Cortex of kidney (tissue), 1 donor: ENCODE data around the gene GPALPP1.
"Not testable (repeated sequence)": the region's sequence is repeated elsewhere in the genome, so short reads cannot be mapped to it uniquely, and the experiment has no call there.

Experiments
- DNase-seq: peaks from one replicate; lab custom pipeline; 2025; lab: John Stamatoyannopoulos, UW

Gene GPALPP1, protein sequence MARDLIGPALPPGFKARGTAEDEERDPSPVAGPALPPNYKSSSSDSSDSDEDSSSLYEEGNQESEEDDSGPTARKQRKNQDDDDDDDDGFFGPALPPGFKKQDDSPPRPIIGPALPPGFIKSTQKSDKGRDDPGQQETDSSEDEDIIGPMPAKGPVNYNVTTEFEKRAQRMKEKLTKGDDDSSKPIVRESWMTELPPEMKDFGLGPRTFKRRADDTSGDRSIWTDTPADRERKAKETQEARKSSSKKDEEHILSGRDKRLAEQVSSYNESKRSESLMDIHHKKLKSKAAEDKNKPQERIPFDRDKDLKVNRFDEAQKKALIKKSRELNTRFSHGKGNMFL

DNA sequence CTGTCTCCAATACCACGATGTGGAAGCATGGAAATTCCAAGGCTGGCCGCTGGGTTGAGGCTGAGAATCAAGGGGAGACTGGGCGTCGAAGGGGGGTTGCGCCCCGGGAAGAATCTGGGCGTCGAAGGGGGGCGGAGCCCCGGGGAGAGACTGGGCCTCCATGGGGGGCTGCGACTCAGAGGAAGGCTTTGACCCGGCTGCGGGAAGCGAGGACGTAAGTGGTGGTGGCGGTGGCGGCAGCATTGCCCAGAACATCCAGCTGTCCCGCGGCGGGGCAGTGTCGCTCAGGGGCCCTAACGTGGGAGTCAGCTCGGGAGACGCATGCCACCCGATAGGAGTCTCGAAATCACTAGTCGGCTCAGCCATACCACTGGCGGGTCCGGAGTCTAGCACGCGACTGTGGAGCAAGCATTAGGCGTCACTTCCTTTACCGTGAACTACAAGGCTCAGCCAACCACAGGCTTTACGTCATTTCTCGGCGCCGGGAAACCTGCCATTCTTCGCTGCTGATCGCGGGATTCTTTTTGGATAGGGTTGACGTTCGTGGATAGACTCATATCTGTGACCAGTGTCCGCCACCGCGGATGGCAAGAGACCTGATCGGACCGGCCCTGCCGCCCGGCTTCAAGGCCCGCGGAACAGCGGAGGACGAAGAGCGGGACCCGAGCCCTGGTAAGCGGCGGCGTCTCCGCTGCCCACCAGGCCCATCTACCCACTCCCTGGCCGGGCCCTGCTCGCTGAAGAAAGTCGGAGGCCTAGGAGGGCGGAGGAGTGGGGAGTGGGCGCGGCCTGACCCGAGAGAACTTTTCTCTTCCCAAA is at the start of gene GPALPP1, which contains the start of gene NUFIP1:
TSS of gene GPALPP1 (plus strand) at position 468 of the 819 bp plus-strand sequence. CDS start at position 585, 117 bp downstream.
TSS of gene NUFIP1 (minus strand) at position 401 of the 819 bp plus-strand sequence. CDS start at position 366, 35 bp downstream.
- DNase-seq, result no peak

DNA sequence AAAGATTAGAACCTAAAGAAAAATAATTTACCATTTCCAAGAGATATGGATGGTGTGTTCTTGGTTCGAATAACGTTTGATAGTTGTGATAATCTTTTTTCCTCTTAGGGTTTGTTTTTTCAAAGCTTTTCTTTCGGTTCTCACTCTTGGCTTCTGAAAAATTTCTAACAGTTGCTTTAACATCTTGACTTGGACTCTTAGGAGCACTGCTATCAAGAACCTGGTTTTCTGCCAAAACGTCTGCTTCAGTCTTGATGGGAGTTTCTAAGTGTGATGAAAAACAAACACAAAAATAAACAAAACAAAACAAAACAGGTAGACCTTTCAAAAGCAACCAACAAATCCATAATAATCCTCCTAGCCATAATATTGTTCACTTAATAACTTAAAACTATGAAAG is 45.9 kb upstream of the GPALPP1 start:
- DNase-seq, result not testable (repeated sequence)

DNA sequence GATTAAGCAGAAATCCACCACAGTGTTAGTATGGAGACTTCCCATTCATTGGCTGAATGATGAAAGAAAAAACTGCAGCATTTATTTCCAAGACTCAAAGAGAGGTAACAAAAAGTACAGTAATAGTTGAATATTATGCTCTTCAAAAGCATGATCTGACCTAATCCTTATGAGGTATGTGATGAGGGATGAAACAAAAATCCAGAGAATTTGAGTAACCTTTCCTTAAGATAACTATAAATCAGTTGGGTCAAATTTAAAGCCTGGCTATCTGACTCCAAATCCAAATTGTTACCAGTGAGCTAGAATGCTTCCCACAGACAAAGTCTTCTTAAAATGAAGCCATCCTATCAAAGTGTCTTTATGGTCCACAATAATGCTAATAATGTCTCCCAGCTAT is 38.2 kb upstream of the GPALPP1 start:
- DNase-seq, result no peak

DNA sequence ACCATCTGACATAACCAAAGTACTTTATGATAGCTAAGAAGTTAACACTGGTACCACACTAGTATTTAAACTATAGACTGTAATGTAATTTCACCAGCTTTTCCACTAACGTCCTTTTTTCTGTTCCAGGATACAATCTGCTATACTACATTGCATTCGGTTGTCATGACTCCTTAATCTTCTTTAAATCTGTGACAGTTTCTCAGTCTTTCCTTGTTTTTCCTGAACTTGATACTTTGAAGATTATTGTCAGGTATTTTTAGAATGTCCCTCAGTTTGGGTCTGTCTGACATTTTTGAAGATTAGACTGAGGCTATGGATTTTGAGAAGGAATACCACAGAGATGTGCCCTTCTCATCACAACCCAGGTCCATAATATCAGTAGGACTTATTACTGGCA is 36.7 kb upstream of the GPALPP1 start:
- DNase-seq, result no peak

DNA sequence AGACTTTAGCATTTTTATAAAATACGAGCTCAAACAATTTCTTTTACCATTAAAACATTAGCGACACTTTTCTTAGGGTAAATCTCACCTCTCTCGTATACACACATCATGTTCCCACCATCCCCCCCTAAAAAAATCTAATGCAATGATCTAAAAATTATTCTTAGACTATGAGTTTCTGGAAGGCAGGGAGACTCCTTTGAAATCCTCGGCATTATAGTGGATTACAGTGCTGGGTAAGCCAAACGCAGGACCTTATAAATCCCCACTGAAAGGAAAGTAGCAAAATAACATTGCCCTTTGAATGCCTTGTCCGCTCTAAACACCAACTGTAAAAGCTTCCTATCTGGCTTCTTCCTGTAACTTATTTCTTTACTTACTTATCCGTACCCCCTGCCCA is 35.1 kb upstream of the GPALPP1 start:
- DNase-seq, result no peak

DNA sequence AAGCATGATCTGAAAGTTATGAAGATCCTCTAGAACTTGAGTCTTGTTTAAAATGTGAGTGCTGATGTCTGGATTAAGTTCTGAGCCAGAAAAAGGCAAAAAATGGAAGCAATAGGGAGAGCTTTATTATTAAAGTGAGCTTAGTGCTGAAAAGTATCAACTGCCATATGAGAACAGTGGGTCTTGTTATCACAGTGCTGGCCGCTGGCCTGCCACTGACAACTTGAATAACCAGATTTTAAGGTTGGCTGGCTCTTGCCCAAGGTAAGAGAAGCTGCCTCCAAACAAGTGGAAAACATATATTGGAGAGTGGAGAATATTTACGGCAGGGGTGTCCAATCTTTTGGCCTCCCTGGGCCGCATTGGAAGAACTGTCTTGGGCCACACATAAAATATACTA is 33.9 kb upstream of the GPALPP1 start:
- DNase-seq, result no peak

DNA sequence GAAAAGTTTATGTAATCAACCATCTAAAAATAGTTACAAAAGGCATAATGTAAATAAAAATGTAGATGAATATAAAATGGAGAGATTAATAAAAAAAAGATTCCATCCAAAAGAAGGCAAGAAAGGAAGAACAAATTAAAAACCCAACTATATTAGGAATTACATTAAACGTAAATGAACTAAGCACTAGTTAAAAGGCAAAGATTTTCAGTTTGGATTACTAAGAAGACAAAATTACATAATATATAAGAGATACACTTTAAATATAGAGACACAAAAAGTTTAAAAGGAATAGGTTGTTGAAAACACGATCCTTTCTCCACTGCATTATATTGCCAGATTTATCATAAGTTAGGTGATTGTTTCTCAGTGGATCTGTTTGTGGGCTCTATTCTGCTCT is 27.3 kb upstream of the GPALPP1 start:
- DNase-seq, result no peak

DNA sequence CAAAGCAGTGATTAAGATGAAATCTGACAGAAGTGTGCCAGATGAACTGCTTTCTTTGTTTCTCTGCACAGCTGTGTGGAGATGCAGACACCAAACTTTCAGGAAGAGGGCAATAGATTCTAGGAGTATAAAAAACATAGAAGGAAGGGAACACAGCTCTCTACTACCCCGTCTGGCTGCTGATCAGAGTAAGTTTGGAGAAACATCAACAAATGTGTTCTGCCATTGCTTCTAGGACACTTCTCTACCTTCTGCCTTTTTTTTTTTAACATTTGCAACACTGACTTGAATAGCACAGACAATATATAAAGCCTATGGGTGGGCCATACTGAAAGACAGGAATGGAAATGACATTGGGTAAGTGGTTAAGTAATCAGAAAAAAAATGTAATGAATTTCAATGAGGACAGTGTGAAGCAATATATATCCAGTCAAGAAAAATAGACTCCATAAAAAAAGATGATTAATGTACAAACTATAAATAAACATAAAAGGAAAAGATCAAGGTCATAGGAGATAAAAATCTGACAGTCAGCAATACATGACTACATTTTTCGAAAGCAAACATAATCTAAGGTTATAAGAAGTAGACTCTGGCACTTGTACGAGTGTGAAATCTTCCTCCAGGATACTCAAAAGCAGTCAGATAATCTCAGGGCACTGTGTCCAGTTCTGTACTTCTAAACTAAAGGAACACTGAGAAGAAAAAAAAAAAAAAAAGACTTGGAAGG is 21.5 kb upstream of the GPALPP1 start:
- no peak for DNase-seq

DNA sequence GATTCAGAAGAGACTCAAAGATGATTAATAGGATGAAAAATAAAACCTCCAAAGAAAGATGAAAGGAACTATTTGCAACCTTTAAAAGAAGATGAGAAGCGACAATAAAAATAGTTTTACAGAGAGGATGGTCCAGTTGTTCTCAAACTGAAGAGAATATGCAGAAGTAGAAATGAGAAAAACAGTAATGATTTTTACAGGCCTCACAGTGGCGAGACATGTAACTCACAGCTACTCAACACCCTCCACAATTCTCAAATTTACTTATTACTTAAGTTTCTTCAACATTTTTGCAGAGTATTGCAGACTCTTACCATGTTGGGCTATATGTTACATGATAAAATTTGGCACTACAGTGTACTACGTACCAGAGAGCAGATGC is 20.9 kb upstream of the GPALPP1 start:
- no peak for DNase-seq

DNA sequence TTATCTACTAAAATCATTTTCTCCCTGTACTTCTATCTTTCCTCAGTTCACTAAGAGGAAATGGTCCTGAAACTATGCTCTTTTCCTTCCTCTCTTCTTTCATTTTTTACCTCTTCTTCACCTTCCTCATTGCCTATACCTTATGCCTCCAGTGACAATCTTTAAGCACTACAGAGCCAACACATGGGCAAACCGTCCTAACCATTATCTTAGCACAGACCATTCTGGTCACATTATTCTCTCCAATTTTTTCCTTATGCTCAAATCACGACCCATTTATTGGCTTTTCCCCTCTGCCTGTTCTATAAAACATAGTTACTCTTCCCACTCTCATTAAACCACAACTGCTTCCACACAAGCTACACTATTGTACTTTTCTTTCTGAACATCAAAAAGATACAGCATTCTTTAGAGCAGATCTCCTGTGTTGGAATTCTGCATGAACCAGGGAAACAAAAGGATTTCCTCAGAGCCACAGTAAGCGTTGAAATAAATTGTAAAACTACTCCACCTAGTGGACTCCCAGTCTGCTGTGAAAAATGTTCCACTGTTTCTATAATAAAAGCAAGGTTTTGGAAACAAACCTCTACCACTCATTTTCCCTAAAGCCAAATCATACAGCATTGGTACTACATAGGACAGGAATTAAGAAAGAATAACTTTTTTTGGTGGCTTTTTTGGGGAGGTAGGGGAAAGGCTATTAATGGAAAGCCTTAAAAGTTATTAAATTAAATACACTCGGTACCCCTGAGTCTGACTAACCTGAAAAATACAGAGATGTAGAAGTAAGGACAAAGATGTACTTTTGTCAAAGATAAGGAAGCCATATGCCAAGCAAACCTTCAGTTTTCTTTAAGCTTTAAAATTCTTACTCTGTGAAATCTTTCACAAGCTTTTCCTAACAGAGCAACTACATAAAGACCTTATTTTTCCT is 19.5 kb upstream of the GPALPP1 start:
- DNase-seq, result no peak

DNA sequence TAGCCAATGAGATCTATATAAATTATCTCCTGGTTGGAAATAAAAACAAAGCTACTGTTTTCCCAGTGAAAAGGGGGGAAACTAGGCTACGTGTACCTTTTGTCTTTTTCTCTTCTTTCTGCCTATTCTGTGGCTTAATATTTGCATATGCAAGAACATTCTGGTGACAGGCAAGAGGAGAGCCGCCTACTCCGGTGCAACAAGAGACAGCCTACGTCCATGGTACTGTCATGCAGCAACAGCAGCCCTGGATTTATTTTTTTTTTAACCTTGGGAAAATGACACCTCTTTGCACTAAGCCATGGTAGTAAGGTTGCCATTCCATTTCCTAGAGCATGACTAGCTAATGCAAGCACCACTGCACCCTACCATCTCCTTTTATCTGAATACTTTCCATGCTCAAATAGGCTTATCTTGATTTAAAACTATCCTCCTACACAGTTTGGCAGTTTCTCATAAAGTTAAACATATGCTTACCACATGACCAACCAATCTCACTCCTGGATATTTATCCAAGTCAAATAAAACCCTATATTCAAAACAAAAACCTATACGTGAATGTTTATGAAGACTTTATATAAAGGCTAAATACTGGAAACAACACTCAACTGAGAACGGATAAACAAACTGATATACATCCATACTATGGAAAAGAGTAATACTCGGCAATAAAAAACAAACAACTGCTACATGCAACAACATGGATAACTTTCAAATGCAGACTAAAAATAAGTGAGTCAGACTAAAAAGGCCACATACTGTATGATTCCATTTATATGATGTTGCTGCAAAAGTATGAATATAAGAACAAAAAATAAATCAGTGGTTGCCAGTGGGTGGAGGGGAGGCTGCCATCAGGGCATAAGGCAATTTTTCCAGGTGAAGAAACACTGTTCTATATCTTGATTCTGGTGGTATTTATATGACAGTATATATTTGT is 17.4 kb upstream of the GPALPP1 start:
- DNase-seq, result no peak

DNA sequence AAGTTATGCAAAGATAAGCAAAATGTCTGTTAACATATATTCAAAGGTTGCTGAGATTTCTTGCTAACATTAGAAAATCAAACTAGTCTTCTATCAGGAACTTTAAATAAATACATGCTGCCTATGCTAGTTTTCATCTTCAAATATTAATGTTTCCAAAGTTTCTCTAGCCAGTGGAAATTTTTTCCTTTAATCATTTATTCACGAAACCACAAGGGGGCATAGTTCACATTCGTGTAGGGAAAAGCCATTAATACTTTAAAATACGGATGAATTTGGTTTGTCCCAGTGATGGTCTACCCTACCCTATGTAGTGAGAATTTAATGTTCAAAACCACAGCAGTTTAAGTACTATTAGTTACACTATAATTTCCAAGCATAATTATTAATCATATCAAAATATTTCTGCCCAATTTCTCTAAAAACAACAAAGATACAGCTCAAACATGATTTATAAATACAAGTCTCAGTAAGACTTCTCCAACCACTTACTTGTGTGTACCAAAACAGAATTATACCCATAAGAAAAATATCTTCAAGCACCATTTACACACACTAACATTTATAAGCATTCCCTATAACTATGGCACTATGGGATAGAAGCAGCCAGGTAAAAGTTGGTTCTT is 16.3 kb upstream of the GPALPP1 start:
- no peak for DNase-seq

DNA sequence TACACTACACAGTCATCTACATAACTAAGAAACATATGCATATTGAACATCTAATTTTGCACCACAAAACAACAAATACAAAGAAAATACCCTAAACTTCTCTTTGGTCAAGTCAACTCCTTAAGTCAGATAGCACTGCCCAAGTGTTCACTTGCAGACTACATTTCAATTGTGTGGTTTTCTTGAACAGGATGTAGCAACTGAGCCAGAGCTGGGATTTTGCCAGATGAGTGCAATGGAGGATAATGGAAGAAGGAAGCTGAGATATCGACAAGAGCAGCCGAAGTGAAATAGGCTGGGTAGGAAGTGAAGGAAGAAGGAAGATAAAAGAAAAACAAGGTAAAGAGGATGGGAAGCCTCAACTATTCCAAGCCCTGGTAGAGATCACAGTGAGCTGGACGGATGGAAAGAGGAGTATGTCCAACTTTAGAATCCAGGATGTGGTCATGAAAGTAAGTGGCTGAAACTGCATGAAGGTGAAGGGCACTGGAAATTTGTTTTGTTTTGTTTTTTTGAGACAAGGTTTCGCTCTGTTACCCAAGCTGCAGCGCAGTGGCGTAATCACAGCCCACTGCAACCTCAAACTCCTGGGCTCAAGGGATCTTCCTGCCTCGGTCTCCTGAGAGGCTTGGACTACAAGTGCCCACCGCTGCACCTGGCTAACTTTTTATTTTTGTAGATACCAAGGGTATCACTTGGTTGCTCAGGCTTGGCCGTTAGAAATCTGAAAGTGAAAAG is 15.1 kb upstream of the GPALPP1 start:
- no peak for DNase-seq

DNA sequence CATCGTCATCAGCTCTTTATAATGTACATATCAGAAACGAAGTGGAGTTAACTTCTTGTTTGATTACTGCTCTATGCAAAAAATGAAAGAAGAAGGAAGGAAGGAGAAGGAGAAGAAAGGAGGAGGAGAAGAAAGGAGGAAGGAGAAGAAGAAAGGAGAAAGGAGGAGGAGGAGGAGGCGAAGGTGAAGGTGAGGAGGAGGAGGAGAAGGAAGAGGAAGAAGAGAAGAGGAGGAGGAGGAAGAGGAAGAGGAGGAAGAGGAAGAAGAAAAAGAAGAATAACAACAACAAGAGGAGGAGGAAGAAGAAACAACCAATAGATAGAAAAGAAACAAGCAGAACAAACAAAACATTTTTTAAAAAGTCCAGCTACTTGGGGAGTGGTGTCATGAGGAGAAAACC is 13.1 kb upstream of the GPALPP1 start:
- no peak for DNase-seq

DNA sequence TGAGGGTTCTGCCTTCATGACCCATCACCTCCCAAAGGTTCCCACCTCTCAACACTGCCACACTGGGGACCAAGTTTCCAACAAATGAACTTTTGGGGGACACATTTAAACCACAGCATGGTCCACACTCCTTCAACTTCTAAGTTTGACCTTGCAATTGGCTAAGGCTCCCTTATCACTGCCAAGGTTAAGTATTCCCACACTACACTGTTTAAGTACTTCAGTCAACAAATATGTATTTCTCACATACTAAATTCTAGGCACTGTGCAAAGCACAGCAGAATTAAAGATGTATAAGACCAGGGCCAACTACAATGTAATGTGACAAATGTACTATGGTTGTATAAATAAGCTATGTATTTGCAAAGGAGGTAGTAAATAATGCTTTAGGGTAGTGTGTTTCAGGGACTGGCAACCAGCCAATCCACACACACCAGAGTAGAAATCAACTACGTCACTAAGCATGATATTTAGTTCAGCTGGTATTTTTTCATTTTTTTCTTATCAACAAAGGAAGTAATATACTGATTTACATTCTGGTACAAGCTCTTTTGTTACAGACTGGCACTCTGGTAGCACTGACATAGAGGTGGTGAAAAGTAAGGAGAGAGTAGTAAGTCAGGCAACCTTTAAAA is 12.3 kb upstream of the GPALPP1 start:
- no peak for DNase-seq

DNA sequence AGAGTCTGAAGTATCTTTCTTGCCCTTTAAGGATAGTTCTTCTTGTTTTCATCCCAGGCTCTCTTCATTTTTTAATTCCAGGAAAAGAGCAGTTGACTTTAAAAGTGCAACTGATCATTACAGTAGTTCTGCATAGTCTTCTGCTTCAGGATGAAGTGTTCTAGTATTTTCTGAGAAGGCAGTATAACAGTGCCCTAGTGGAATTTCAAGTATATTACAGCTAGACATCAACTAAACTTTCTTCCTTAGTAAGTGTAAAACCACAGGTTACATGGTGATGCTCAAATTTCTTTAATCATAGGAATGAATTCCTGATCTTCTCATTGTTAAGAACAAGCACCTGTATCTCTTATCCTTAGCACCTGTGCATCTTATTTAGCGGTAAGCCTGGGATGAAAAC is 11.0 kb upstream of the GPALPP1 start:
- DNase-seq, result no peak

DNA sequence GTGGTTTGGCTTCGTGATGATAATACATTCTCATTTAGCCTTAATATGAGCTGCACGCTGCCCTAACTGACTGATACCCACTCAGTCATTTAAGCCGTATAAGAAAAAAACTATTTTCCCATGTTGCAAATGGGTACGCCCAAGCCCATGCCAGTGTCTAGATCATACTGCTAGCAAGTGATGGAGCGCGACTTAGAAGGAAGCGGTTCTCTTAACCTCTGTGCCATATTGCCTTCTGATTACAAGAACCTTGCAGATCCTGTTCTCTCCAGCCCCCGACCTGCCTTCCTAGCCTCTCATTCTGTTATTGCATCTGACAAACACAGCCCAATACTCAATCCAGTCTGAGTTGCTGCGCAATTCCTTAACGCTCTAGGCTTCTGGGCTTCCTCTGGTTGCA is 603 bp downstream of the GPALPP1 start:
- DNase-seq, result no peak

DNA sequence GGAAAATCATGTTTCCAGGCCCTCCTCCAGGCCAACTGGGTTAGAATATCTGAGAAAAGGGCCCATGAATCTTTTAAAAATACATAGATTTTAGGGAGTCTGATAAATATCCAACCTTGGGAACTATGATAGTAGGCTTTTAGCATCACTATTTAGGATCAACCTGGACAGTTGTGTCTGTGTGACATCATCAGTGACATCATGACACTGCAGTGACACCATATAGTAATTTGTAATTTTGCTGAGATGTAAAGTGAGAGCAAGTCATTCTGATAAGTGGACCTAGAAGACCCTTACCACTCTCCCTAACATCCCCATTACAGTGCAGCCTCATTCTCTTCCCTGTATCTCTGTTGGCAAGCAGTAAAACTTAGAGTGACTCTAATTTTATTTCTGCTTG is 14.1 kb downstream of the GPALPP1 start:
- DNase-seq, result no peak

DNA sequence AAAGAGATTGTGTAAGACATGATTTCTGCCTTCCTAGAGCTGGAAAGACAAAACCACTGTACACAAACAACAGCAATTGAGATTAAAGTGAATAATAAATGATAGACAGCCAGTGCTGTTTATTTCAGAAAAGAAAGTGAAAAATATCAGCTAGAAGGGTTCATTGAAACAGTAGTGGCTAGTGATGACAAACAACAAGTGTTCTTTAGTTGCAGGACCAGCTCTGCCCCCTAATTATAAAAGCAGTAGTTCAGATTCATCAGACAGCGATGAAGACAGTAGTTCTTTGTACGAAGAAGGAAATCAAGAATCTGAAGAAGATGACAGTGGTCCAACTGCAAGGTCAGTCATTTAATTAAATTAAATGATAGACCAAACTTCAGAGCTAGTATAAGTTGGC is 14.8 kb downstream of the GPALPP1 start:
- DNase-seq, result no peak
